Neural cell (in vitro differentiated cells): ENCODE results near the gene GPR146.

ENCODE experiments used
- CTCF ChIP-seq: fragments of 450-650 bp; IDR thresholded peaks from 2 replicates; pipeline ENCODE4 v1.5.1; 2014; ENCODE audit warnings: antibody characterized with exemption, mild to moderate bottlenecking, moderate library complexity; ENCODE audit not compliant: poor library complexity, severe bottlenecking
- SMC3 ChIP-seq: fragments of 450-650 bp; conservative IDR thresholded peaks from 2 replicates; pipeline ENCODE4 v1.6.1; 2014; ENCODE audit warnings: antibody characterized with exemption, mild to moderate bottlenecking, moderate library complexity; ENCODE audit not compliant: poor library complexity

- TF ChIP-seq SMC3: no peak
- TF ChIP-seq CTCF: no peak
Observed at GRCh38 chr7:1025743-1026581, 18.4 kb upstream of the GPR146 start.
